Esophagus mucosa (tissue), 1 donor: ENCODE data around the gene CD160. TPM values are rescaled to one million over a fixed set of nuclear protein-coding genes. Genes with fewer than 3 reads are reported as not detected.
"Not testable (repeated sequence)": the region's sequence is repeated elsewhere in the genome, so short reads cannot be mapped to it uniquely, and the experiment has no call there.

Experiments
- ATAC-seq: fragments of 200-7000 bp; cut with Tn5 transposase; one replicate; pipeline ENCODE4 v1.9.1; 2020
- total RNA-seq: library from RNA; stranded (reverse); gene quantifications from one replicate; pipeline ENCODE4 v1.2.4, GENCODE V29; 2023
- donor health status: DM: yes; HTN: yes; CAD: no.

The CD160 gene
- total RNA-seq, 1 donor from 2014 or later: not detected

GRCh38 chr1:145759721-145760120 lies 40.4 kb downstream of the CD160 start:
- ATAC-seq: no peak

DNA sequence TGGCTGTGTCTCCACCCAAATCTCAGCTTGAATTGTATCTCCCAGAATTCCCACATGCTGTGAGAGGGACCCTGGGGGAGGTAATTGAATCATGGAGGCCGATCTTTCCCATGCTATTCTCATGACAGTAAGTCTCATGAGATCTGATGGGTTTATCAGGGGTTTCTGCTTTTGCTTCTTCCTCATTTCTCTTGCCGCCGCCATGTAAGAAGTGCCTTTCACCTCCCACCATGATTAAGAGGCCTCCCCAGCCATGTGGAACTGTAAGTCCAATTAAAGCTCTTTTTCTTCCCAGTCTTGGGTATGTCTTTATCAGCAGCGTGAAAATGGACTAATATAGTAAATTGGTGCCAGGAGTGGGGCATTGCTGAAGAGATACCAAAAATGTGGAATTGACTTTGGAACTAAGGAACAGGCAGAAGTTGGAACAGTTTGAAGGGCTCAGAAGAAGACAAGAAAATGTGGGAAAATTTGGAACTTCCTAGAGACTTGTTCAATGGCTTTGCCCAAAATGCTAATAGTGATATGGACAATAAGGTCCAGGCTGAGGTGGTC lies 41.2 kb downstream of the CD160 start:
- ATAC-seq: not testable (repeated sequence)

DNA sequence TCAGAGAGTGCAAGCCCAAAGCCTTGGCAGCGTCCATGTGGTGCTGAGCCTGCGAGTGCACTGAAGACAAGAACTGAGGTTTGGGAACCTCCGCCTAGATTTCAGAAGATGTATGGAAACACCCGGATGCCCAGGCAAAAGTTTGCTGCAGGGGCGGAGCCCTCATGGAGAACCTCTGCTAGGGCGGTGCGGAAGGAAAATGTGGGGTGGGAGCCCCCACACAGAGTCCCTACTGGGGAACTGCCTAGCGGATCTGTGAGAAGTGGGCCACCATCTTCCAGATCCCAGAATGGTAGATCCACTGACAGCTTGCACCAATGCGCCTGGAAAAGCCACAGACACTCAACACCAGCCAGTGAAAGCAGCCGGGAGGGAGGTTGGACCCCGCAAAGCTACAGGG lies 42.2 kb downstream of the CD160 start:
- ATAC-seq: not testable (repeated sequence)

GRCh38 chr1:145762001-145762400 lies 42.7 kb downstream of the CD160 start:
- ATAC-seq: not testable (repeated sequence)

DNA sequence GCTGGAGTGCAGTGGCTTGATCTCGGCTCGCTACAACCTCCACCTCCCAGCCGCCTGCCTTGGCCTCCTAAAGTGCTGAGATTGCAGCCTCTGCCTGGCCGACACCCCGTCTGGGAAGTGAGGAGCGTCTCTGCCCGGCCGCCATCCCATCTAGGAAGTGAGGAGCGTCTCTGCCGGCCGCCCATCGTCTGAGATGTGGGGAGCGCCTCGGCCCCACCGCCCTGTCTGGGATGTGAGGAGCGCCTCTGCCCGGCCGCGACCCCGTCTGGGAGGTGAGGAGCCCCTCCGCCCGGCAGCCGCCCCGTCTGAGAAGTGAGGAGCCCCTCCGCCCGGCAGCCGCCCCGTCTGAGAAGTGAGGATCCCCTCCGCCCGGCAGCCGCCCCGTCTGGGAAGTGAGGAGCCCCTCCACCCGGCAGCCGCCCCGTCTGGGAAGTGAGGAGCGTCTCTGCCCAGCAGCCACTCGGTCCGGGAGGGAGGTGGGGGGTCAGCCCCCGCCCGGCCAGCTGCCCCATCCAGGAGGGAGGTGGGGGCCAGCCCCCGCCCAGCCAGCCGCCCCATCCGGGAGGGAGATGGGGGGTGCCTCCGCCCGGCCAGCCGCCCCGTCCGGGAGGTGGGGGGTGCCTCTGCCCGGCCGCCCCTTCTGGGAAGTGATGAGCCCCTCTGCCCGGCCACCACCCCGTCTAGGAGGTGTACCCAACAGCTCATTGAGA lies 45.1 kb downstream of the CD160 start:
- not testable (repeated sequence) for ATAC-seq

GRCh38 chr1:145765127-145765526 lies 45.8 kb downstream of the CD160 start:
- ATAC-seq: not testable (repeated sequence)

GRCh38 chr1:145765585-145766360 lies 46.5 kb downstream of the CD160 start:
- ATAC-seq: not testable (repeated sequence)

DNA sequence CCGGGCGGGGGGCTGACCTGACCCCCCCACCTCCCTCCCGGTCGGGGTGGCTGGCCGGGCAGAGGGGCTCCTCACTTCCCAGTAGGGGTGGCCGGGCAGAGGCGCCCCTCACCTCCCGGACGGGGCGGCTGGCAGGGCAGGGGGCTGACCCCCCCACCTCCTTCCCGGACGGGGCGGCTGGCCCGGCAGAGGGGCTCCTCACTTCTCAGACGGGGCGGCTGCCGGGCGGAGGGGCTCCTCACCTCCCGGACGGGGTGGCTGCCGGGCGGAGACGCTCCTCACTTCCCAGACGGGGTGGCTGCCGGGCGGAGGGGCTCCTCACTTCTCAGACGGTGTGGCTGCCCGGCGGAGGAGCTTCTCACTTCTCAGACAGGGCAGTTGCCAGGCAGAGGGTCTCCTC lies 47.6 kb downstream of the CD160 start:
- ATAC-seq: not testable (repeated sequence)

- ATAC-seq: peak; percentile 25
Measured at GRCh38 chr1:145768004-145768403, 48.7 kb downstream of the CD160 start.

- no peak for ATAC-seq
Measured at GRCh38 chr1:145771056-145771455, 51.8 kb downstream of the CD160 start.

GRCh38 chr1:145773423-145773822 lies 54.1 kb downstream of the CD160 start:
- ATAC-seq: no peak

DNA sequence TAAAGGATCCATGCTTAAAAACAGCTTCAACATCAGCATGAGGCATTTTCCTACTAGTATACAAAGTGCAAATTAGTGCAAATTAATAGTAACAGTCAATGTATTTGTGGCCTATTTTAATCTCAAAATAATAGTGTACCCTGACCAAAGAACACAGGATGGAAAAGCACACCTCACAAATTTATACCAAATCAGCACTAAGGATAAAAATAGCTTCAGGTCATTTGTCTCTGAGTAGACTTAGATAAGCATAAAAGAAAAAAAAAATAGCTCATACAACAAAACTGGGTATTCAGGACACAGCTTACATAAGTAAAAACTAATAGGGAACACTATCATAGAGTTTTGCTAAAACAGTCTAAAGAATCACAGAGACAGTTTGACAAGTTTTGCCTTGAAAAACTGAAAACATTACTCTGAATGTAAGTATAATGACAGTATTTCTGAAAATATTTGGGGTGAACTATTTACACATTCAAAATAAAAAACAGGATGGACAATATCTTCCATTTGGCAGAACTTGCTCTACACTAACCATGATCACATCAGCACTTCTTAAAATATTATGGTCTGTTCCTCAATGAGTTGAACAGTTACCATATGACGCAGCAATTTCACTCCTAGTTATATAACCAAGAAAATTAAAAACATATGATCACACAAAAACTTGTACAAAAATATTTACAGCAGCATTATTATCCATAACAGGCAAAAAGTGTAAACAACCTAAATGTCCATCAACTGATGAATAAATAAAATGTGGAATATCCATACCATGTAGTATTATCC lies 58.3 kb downstream of the CD160 start:
- no peak for ATAC-seq

DNA sequence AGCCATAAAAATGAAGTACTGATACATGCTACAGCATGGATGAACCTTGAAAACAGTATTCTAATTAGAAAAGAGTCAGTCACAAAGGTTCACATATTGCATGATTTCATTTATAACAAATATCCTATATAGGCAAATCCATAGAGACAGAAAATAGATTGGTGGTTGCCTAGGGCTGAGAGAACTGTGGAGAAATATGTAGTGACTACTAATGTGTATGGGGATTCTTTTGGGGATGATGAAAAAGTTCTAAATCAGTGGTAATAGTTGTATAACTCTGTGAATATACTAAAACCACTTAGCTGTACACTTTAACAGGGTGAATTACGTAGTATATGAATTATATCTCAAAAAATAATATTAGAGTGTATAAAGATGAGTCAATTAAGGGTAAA lies 58.8 kb downstream of the CD160 start:
- no peak for ATAC-seq

GRCh38 chr1:145782272-145783099 lies 63.2 kb downstream of the CD160 start:
- peak; percentile 87 for ATAC-seq

- no peak for ATAC-seq
Measured at GRCh38 chr1:145784409-145784808, 65.1 kb downstream of the CD160 start.

DNA sequence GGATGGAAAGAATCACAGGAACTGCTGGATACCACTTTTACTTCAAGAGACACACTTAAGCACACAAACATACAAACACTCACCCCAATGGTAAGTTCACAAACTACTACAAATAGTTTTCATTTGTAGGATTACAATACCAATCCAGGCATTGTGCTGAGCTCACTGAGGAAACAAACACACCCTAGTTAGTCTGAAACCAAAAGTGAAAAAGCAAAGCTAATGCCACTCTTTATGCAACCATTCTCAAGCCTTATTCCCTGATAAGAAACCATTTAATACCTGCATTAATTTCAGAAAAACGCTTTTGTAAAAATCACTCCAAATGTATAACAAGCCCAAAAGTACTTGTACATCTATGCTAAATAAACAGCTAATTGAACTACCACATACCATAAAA lies 66.2 kb downstream of the CD160 start:
- peak; percentile 72 for ATAC-seq

DNA sequence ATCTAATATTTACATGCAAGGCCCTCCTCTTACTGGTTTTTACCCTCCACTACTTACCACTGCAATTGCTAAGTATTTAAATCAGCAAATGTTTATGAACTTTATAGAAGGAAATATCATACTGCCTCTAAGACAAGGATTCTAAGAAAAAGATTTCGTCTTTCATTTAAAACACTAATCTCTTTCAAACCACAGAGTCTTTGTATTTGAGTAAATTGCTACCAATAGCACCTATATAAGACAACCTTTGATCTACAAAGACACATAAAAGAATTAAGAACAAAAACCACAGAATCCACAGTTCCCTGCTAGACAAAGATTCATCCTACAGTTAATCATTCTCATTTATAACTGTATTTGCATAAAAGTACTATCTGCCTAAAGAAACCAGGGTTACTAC lies 67.0 kb downstream of the CD160 start:
- ATAC-seq: no peak

GRCh38 chr1:145788580-145788979 lies 69.3 kb downstream of the CD160 start:
- no peak for ATAC-seq
